ENCODE measurements around the gene CNNM1.

- TF ChIP-seq, protein P1, sequence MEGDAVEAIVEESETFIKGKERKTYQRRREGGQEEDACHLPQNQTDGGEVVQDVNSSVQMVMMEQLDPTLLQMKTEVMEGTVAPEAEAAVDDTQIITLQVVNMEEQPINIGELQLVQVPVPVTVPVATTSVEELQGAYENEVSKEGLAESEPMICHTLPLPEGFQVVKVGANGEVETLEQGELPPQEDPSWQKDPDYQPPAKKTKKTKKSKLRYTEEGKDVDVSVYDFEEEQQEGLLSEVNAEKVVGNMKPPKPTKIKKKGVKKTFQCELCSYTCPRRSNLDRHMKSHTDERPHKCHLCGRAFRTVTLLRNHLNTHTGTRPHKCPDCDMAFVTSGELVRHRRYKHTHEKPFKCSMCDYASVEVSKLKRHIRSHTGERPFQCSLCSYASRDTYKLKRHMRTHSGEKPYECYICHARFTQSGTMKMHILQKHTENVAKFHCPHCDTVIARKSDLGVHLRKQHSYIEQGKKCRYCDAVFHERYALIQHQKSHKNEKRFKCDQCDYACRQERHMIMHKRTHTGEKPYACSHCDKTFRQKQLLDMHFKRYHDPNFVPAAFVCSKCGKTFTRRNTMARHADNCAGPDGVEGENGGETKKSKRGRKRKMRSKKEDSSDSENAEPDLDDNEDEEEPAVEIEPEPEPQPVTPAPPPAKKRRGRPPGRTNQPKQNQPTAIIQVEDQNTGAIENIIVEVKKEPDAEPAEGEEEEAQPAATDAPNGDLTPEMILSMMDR (IDR thresholded peaks at IDR 0.05), result no peak
- no peak for TF ChIP-seq EZH2 (IDR thresholded peaks at IDR 0.05; ENCODE audit: borderline replicate concordance, insufficient read depth, low read depth, low read length, poor library complexity, severe bottlenecking)
Observed at GRCh38 chr10:99297033-99297432, 32.1 kb upstream of the CNNM1 start.

Measured in B cell (primary cell).